PC-3 (cell line): ENCODE measurements around the gene GALNT2. TPM values are rescaled to one million over a fixed set of nuclear protein-coding genes. Genes with fewer than 3 reads are reported as not detected.

Source experiments
- ATAC-seq: fragments of 200-7000 bp; cut with Tn5 transposase; 2 replicates; pipeline ENCODE4 v1.9.1; 2020; ENCODE audit warnings: mild to moderate bottlenecking, moderate library complexity
- BruUV-seq: library from RNA; stranded (reverse); fragments of 400-500 nt; replicated peaks from 2 replicates; lab custom pipeline; 2021; lab: Mats Ljungman, UMichigan
- CTCF ChIA-PET: fragments of 300-600 bp; sonication (Branson Sonifier 250); formaldehyde crosslinking; loops from one replicate; lab custom pipeline; 2022; ENCODE audit warnings: antibody characterized with exemption; lab: Charles Lee
- POLR2A ChIA-PET: fragments of 300-600 bp; sonication (Branson Sonifier 250); formaldehyde crosslinking; loops from one replicate; lab custom pipeline; 2022; ENCODE audit warnings: antibody characterized with exemption; ENCODE audit not compliant: unreplicated experiment; lab: Charles Lee
- DNase-seq: peaks from one replicate; pipeline ENCODE4 v3.0.0-alpha.2; 2015
- H2AFZ ChIP-seq: fragments of 300-600 bp; sonication (generic); 2 replicates; pipeline ENCODE4 v1.6.0; 2016; ENCODE audit warnings: antibody characterized with exemption, low read length
- H3F3A ChIP-seq: fragments of 300-600 bp; sonication (generic); one replicate; pipeline ENCODE4 v1.6.0; 2017; ENCODE audit warnings: antibody characterized with exemption, low read length, control low read depth, mild to moderate bottlenecking; ENCODE audit not compliant: unreplicated experiment
- H3K27ac ChIP-seq: fragments of 300-600 bp; sonication (generic); 2 replicates; pipeline ENCODE4 v1.5.1; 2016; ENCODE audit warnings: mild to moderate bottlenecking, low read length
- H3K27me3 ChIP-seq: fragments of 300-600 bp; sonication (generic); 2 replicates; pipeline ENCODE4 v1.6.1; 2016; ENCODE audit warnings: low read length, mixed read lengths
- H3K36me3 ChIP-seq: fragments of 300-600 bp; sonication (generic); 2 replicates; pipeline ENCODE4 v1.6.1; 2016; ENCODE audit warnings: low read depth, mixed run types, low read length, mixed read lengths
- H3K4me1 ChIP-seq: fragments of 300-600 bp; sonication (generic); 2 replicates; pipeline ENCODE4 v1.5.1; 2016; ENCODE audit warnings: low read length; ENCODE audit not compliant: insufficient read depth
- H3K4me2 ChIP-seq: fragments of 300-600 bp; sonication (generic); 2 replicates; pipeline ENCODE4 v1.6.0; 2016; ENCODE audit warnings: low read length
- H3K4me3 ChIP-seq: fragments of 300-600 bp; sonication (generic); 2 replicates; pipeline ENCODE4 v1.5.1; 2016; ENCODE audit warnings: mild to moderate bottlenecking, low read length, mixed read lengths
- H3K79me2 ChIP-seq: fragments of 300-600 bp; sonication (generic); 2 replicates; pipeline ENCODE4 v1.6.1; 2017; ENCODE audit warnings: low read length, mixed read lengths
- H3K9ac ChIP-seq: fragments of 300-600 bp; sonication (generic); 2 replicates; pipeline ENCODE4 v1.6.0; 2016; ENCODE audit warnings: mild to moderate bottlenecking, low read length
- H3K9me2 ChIP-seq: fragments of 300-600 bp; sonication (generic); replicated peaks from 2 replicates; pipeline ENCODE4 v1.6.1; 2016; ENCODE audit warnings: mixed run types, low read length, mixed read lengths
- H3K9me3 ChIP-seq: fragments of 300-600 bp; sonication (generic); 2 replicates; pipeline ENCODE4 v1.6.1; 2016; ENCODE audit warnings: low read length, mixed read lengths
- H4K20me1 ChIP-seq: fragments of 300-600 bp; sonication (generic); 2 replicates; pipeline ENCODE4 v1.6.1; 2016; ENCODE audit warnings: low read length, mixed read lengths
- CTCF ChIP-seq: fragments of 300-600 bp; sonication (generic); conservative IDR thresholded peaks from 2 replicates; pipeline ENCODE4 v1.5.1; 2017; ENCODE audit warnings: antibody characterized with exemption, low read depth, mild to moderate bottlenecking, low read length
- EZH2 ChIP-seq: fragments of 300-600 bp; sonication (generic); IDR thresholded peaks from one replicate; pipeline ENCODE4 v1.6.1; 2017; ENCODE audit warnings: antibody characterized with exemption, mild to moderate bottlenecking, low read length; ENCODE audit not compliant: unreplicated experiment
- EZH2phosphoT487 ChIP-seq: fragments of 300-600 bp; sonication (generic); IDR thresholded peaks from 2 replicates; pipeline ENCODE4 v1.6.1; 2018; ENCODE audit warnings: mild to moderate bottlenecking, antibody characterized with exemption, low read length, borderline replicate concordance
- intact Hi-C: fragments of 100-400 bp; cut with micrococcal nuclease; formaldehyde crosslinking; loops from 2 replicates; pipeline ENCODE4 v1.9.0; 2023
- total RNA-seq: library from RNA; depleted of rRNA; stranded (reverse); fragments of >200 nt; gene quantifications from 2 replicates; pipeline ENCODE4 v1.2.3, GENCODE V29; 2014

Gene GALNT2
- total RNA-seq, 1 experiment from 2014 or later = 182 TPM

- intact Hi-C loops = no loop called here
- Histone ChIP-seq H3K27me3 (no peaks in the 10 kb centered on the region), H3K36me3 (peaks cover 39% of the 10 kb centered on the region), H3F3A (no peaks in the 10 kb centered on the region), H3K79me2 (no peaks in the 10 kb centered on the region), H3K4me3 (no peak overlapping the region), H3K27ac (no peak overlapping the region), H3K9me3 (no peaks in the 10 kb centered on the region), H3K9ac (no peak overlapping the region), H3K4me2 (no peak overlapping the region), H4K20me1 (peaks cover 4% of the 10 kb centered on the region; the same call in 1 of the 2 replicates), H3K9me2 (no peaks in the 10 kb centered on the region), H2AFZ (no peak overlapping the region), H3K4me1 (peaks cover 12% of the 10 kb centered on the region)
- CTCF ChIA-PET = no interaction called here
- TF ChIP-seq CTCF (no peak), EZH2 (no peak), EZH2phosphoT487 (no peak)
- no TSS peak for BruUV-seq
- ATAC-seq = no peak
- DNase-seq = no peak
- POLR2A ChIA-PET = no interaction called here
Measured at GRCh38 chr1:230242326-230242725, 175.3 kb downstream of the GALNT2 start.

DNA sequence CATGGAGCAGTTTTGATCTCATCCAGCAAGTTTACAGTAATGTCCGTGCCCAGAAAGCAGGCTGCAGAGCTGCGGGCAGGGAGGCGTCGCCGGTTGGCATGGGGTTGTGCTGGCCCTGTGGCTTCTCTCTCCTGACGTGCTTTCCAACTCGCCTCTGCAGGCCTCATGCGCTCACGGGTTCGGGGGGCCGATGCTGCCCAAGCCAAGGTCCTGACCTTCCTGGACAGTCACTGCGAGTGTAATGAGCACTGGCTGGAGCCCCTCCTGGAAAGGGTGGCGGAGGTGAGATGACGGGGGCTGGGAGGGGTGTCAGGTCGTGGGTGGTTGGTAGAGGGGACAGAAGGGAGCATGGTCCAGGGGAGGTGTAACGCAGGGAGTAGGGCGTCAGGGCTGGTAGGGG lies 176.1 kb downstream of the GALNT2 start:
- no peak for ATAC-seq

More for the DNA sequence above, 176.1 kb downstream of the GALNT2 start:
- Histone ChIP-seq H3K4me2 (no peak overlapping the region), H3K36me3 (peaks cover 35% of the 10 kb centered on the region), H3K27me3 (no peaks in the 10 kb centered on the region), H3K9me3 (no peaks in the 10 kb centered on the region), H3F3A (no peaks in the 10 kb centered on the region), H3K4me3 (no peak overlapping the region), H2AFZ (no peak overlapping the region), H3K9me2 (no peaks in the 10 kb centered on the region), H3K79me2 (no peaks in the 10 kb centered on the region), H3K4me1 (peaks cover 12% of the 10 kb centered on the region), H3K27ac (no peak overlapping the region), H4K20me1 (peaks cover 4% of the 10 kb centered on the region; the same call in 1 of the 2 replicates), H3K9ac (no peak overlapping the region)
- BruUV-seq = no TSS peak
- ChIA-PET CTCF (no interaction called here), POLR2A (no interaction called here)
- no peak for DNase-seq
- TF ChIP-seq EZH2phosphoT487 (no peak), EZH2 (no peak), CTCF (no peak)
- intact Hi-C loops = no loop called here
